ENCODE measurements around the gene PDE8B. TPM values are rescaled to one million over a fixed set of nuclear protein-coding genes. Genes with fewer than 3 reads are reported as not detected.

Gene PDE8B
- total and polyA plus RNA-seq, 2 experiments from 2014 or later: 0.83 to 0.84 TPM

DNA sequence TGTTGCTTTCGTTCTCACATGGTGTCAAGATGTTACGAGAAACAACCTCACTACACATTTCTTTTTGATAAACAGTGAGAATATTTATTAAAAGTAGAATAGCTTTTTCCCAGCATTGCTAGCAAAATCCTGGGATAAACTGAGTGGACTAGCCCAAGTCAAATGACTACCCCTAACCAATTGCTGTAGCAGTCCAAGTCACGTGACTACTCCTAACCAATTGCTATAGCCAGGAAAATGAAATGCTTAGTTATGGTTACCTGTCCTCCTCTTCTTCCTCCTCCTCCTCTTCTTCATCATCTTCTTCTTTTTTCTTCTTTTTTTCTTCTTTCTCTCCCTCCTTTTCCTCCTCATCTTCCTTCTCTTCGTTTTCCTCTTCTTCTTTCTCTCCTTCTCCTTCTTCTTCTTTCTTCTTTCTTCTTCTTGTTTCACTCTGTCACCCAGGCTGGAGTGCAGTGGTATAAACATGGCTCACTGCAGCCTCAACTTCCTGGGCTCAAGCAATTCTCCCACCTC is 85.4 kb downstream of the PDE8B start:
- Histone ChIP-seq H3K27ac (no peak overlapping the region), H3K9me3 (ENCODE audit: low read depth) (no peaks in the 10 kb centered on the region), H3K36me3 (no peaks in the 10 kb centered on the region), H3K27me3 (no peaks in the 10 kb centered on the region), H3K4me3 (no peak overlapping the region), H3K4me1 (ENCODE audit: low read depth) (no peaks in the 10 kb centered on the region)
- no peak for DNase-seq (ENCODE audit: low read depth in 1 of 2, low spot score in 1 of 2)
- TF ChIP-seq, protein P1, sequence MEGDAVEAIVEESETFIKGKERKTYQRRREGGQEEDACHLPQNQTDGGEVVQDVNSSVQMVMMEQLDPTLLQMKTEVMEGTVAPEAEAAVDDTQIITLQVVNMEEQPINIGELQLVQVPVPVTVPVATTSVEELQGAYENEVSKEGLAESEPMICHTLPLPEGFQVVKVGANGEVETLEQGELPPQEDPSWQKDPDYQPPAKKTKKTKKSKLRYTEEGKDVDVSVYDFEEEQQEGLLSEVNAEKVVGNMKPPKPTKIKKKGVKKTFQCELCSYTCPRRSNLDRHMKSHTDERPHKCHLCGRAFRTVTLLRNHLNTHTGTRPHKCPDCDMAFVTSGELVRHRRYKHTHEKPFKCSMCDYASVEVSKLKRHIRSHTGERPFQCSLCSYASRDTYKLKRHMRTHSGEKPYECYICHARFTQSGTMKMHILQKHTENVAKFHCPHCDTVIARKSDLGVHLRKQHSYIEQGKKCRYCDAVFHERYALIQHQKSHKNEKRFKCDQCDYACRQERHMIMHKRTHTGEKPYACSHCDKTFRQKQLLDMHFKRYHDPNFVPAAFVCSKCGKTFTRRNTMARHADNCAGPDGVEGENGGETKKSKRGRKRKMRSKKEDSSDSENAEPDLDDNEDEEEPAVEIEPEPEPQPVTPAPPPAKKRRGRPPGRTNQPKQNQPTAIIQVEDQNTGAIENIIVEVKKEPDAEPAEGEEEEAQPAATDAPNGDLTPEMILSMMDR (IDR thresholded peaks at IDR 0.05; ENCODE audit: low read depth, low read length): no peak

DNA sequence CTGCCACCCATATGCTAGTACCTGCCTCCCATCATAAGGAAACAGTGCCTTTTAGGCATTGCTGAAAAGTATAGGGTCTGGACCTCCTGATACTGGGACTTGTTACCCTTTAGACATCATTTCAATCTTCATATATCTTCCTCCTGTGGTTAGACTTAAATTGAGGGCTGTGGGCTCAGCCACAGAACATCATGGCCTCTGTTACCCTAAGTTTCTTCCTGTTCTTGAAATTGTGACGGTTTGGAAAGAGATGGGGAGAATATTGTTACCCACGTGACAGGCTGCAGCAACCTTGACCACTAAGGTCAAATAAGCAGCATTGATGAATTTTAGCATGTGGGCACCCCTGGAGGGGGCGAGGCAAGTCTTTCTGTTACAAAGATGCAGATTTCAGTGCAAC is 87.7 kb downstream of the PDE8B start:
- no peaks in the 10 kb centered on the region for H3K27me3 ChIP-seq
- no peak overlapping the region for H3K27ac ChIP-seq
- no peaks in the 10 kb centered on the region for H3K4me1 ChIP-seq (ENCODE audit: low read depth)
- H3K36me3 ChIP-seq: no peaks in the 10 kb centered on the region
- no peaks in the 10 kb centered on the region for H3K9me3 ChIP-seq (ENCODE audit: low read depth)
- TF ChIP-seq, protein P1 (IDR thresholded peaks at IDR 0.05; ENCODE audit: low read depth, low read length): no peak
- no peak overlapping the region for H3K4me3 ChIP-seq
- no peak for DNase-seq (ENCODE audit: low read depth in 1 of 2, low spot score in 1 of 2)

DNA sequence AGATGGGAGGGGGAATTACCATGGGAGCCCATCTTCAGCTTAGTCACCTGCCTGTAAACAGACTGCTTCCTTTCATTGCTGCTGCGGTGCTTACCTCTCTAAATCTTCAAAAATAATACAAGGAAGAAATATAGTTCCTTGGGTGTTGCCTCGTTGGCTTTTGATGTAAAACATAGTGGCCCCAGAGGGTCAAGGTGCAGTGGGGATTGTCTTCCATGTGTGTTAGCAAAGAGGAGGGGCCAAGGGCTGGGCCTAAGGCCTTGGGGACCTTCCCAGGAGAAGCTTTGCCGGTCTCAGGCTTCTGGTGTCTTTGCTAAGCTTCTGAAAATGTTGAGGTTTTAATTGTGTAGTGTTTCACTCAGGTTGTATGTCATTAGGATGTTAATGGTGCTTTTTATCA is 90.0 kb downstream of the PDE8B start:
- TF ChIP-seq, protein P1 (IDR thresholded peaks at IDR 0.05; ENCODE audit: low read depth, low read length): no peak
- Histone ChIP-seq H3K36me3 (no peaks in the 10 kb centered on the region), H3K4me3 (no peak overlapping the region), H3K9me3 (ENCODE audit: low read depth) (no peaks in the 10 kb centered on the region), H3K27ac (no peak overlapping the region), H3K27me3 (no peaks in the 10 kb centered on the region), H3K4me1 (ENCODE audit: low read depth) (no peaks in the 10 kb centered on the region)
- DNase-seq (ENCODE audit: low read depth in 1 of 2, low spot score in 1 of 2): no peak

DNA sequence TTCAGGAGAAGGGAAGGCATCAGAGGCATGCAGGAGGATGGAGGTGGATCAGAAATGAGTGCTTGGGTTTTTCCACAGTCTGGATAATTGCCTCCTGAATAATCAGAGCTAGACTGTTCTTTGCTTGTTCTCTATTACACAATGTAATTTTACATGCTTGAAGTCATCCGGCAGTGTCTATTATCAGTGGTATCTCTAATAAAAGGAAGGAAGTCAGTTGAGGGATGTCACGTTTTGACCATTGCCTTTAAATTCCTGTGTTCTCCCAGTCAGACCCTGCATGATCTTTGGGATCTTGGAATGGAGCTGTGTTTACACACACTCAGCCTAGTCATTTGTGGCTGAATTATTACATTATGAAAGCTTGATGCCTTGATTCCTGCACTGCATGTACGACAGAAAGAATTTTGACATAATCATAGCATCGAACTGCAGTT is 91.0 kb downstream of the PDE8B start:
- H3K27ac ChIP-seq: no peak overlapping the region
- no peaks in the 10 kb centered on the region for H3K9me3 ChIP-seq (ENCODE audit: low read depth)
- no peaks in the 10 kb centered on the region for H3K4me1 ChIP-seq (ENCODE audit: low read depth)
- TF ChIP-seq, protein P1 (IDR thresholded peaks at IDR 0.05; ENCODE audit: low read depth, low read length): no peak
- H3K27me3 ChIP-seq: no peaks in the 10 kb centered on the region
- H3K4me3 ChIP-seq: no peak overlapping the region
- H3K36me3 ChIP-seq: no peaks in the 10 kb centered on the region
- peak in 1 of 2 donors; percentile 33 for DNase-seq (ENCODE audit: low read depth in 1 of 2, low spot score in 1 of 2)

DNA sequence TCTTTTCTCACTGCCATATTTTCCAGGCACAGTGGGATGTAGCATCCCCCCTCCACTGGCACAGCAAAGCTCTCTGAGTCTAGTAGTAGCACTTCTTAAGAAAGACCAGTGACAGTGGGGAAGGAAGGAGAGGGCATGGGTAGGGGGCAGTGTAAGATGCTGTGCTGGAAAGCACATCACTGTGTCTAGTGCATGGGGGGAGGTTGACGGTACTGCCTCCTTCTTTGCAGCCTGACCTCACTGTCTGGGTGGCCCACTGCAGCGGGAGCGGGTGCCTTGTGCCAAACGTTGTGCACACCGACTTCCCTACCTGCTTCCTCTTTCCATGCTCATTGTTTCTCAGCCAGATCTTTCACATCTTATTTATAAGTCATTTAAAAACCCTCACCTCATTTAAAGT is 91.8 kb downstream of the PDE8B start:
- Histone ChIP-seq H3K27ac (no peak overlapping the region), H3K4me1 (ENCODE audit: low read depth) (no peaks in the 10 kb centered on the region), H3K36me3 (no peaks in the 10 kb centered on the region), H3K4me3 (no peak overlapping the region), H3K27me3 (no peaks in the 10 kb centered on the region), H3K9me3 (ENCODE audit: low read depth) (no peaks in the 10 kb centered on the region)
- TF ChIP-seq, protein P1 (IDR thresholded peaks at IDR 0.05; ENCODE audit: low read depth, low read length): no peak
- no peak for DNase-seq (ENCODE audit: low read depth in 1 of 2, low spot score in 1 of 2)

DNA sequence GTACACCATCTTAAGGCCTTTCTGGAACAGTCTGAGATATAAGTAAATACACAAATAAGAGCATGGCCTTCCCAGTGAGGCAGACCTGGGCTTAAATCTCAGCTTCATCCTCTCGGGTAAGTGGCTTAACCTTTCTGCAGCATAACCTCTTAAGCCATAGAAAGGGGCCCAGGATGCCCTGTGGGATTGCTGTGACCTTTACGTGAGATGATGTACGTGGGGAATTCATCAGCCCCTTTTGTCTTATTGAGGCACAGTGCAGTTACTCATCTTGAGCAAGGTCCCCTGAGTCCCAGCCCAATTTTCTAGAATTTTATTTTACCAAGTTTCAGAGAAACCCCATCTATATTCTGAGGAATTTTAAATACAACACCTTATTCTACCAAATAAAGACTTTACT is 92.2 kb downstream of the PDE8B start:
- Histone ChIP-seq H3K4me3 (no peak overlapping the region), H3K9me3 (ENCODE audit: low read depth) (no peaks in the 10 kb centered on the region), H3K27ac (no peak overlapping the region), H3K36me3 (no peaks in the 10 kb centered on the region), H3K27me3 (no peaks in the 10 kb centered on the region), H3K4me1 (ENCODE audit: low read depth) (no peaks in the 10 kb centered on the region)
- no peak for DNase-seq (ENCODE audit: low read depth in 1 of 2, low spot score in 1 of 2)
- TF ChIP-seq, protein P1 (IDR thresholded peaks at IDR 0.05; ENCODE audit: low read depth, low read length): no peak
